22Rv1 (cell line): ENCODE measurements around the gene MTHFD1L.

Source experiments
- H3K27ac ChIP-seq: fragments of 450-650 bp; 2 replicates; pipeline ENCODE4 v1.5.1; 2017
- ZFX ChIP-seq: fragments of 450-650 bp; IDR thresholded peaks from 2 replicates; pipeline ENCODE4 v1.6.1; 2017; ENCODE audit warnings: antibody characterized with exemption, borderline replicate concordance
- TF ChIP-seq, protein P1 (sequence below): fragments of 450-650 bp; IDR thresholded peaks from 2 replicates; pipeline ENCODE4 v1.5.1; 2017; ENCODE audit warnings: mild to moderate bottlenecking

Gene MTHFD1L

DNA sequence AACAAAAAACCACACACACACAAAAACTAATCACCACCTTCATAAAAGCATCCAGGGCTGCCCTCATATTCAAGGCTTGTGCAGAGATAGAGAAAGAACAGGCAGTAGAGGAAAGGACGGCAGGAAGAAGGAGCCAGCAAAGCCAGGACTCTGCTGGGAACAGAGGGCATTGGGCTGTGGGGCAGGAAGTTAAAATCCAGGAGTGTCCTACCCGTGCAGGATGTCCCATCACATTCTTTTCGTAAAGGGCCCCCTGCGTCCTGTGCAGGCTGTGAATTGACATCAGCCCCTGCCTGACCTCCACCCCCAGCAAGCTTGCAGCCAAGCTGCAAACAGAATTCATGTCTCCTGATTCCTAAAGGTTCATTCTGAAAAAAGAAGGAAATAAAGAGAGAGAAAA lies 277.8 kb downstream of the MTHFD1L start:
- no peak overlapping the region for H3K27ac ChIP-seq

DNA sequence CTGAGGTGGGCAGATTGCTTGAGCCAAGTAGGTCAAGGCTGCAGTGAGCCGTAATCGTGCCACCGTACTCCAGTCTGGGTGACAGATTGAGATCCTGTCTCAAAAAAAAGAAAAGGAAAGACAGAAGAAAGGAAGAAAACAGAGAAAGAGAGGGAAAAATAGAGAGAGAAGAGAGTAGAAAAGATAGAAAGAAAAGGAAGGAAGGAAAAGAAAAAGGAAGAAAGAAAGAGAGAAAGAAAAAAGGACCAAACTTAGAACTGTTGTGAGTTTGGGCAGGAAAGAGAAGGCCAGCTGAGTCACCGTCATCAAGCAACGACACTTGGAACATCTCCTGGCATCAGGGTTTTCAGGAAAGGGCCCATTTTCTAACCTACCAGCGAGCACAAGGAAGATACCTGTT lies 278.3 kb downstream of the MTHFD1L start:
- no peak overlapping the region for H3K27ac ChIP-seq
- TF ChIP-seq ZFX, result no peak
- TF ChIP-seq, protein P1, sequence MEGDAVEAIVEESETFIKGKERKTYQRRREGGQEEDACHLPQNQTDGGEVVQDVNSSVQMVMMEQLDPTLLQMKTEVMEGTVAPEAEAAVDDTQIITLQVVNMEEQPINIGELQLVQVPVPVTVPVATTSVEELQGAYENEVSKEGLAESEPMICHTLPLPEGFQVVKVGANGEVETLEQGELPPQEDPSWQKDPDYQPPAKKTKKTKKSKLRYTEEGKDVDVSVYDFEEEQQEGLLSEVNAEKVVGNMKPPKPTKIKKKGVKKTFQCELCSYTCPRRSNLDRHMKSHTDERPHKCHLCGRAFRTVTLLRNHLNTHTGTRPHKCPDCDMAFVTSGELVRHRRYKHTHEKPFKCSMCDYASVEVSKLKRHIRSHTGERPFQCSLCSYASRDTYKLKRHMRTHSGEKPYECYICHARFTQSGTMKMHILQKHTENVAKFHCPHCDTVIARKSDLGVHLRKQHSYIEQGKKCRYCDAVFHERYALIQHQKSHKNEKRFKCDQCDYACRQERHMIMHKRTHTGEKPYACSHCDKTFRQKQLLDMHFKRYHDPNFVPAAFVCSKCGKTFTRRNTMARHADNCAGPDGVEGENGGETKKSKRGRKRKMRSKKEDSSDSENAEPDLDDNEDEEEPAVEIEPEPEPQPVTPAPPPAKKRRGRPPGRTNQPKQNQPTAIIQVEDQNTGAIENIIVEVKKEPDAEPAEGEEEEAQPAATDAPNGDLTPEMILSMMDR, result no peak

More for the DNA sequence above, 277.8 kb downstream of the MTHFD1L start:
- TF ChIP-seq, protein P1, result no peak
- no peak for TF ChIP-seq ZFX

DNA sequence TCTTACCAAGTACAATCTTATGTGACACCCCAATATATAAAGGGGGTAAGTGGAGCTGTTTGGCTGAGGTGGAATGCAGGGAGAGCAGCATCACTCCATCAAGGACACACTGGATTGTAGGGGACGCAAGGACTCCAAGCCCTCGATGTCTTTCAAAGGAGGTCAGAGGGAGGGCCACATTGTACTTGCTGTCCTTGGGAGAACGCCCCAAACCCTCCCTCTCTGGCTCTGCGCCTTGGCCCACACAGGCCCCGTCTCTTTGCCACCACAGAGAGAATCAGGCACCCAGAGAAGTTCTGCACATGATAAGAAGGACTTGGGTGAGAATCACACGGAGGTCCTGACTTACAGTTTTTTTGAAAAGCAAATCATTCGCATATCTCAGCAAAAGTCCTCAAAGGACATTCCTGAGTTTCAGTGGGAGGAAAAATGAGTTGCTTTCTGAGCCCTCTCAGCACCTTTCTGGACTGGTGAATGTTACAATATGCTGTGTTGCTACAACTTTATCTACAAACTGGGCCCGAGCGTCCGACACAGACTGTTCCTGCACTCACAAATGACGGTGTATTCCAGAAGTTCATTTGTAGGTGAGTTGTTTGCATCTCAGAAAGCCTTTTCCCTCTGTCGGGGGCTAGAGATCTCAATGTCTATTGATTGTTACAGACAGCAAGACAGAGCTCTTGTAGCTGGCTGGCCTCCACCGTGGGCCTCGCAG lies 281.8 kb downstream of the MTHFD1L start:
- H3K27ac ChIP-seq, result no peak overlapping the region
- TF ChIP-seq ZFX, result no peak
- TF ChIP-seq, protein P1, result no peak

DNA sequence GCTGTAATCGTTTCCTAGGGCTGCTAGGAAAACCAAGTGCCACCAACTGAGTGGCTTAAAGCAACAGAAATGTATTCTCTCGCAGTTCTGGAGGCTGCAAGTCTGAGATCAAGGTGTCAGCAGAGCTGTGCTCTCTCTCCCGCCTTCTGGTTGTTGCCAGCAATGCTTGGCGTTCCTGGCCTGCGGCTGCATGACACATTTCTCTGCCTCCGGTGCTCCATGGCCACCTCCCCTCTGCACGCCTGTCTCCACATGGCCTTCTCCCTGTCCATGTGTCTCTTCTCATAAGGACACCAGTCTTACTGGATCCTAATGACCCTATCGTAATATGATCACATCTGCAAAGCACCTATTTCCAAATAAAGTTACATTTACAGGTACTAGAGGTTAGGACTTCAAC lies 282.6 kb downstream of the MTHFD1L start:
- no peak for TF ChIP-seq ZFX
- TF ChIP-seq, protein P1, result no peak
- H3K27ac ChIP-seq, result no peak overlapping the region

DNA sequence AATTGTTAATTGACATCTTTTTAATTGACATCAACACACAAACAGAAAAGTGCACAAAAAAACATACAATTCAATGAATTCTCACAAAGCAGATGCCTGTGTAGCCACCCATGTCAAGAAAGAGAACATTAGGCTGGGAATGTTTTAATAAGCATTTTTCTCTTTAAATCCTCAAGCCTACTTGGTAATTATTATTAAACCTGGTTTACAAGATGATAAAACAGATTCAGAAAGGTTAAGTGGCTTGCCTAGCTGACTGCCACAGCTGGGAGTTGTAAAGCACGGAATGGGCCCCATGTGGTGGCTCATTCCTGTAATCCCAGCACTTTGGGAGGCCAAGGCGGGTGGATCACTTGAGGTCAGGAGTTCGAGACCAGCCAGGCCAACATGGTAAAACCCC lies 284.3 kb downstream of the MTHFD1L start:
- TF ChIP-seq, protein P1, result no peak
- no peak for TF ChIP-seq ZFX
- no peak overlapping the region for H3K27ac ChIP-seq
